AG04450 (cell line): ENCODE data around the gene NODAL. TPM values are rescaled to one million over a fixed set of nuclear protein-coding genes. Genes with fewer than 3 reads are reported as not detected.

ENCODE experiments used
- CTCF ChIA-PET: fragments of 300-600, 350-600 bp; formaldehyde crosslinking; extraction: SDS; loops from one replicate; lab custom pipeline; 2022; ENCODE audit warnings: antibody characterized with exemption, inconsistent platforms; lab: Charles Lee
- POLR2A ChIA-PET: fragments of 350-600 bp; formaldehyde crosslinking; extraction: SDS; loops from one replicate; lab custom pipeline; 2021; ENCODE audit warnings: antibody characterized with exemption, inconsistent platforms; lab: Yijun Ruan, JAX
- DNase-seq: peaks from one replicate; pipeline ENCODE4 v3.0.0-alpha.2; 2011; ENCODE audit warnings: low read depth, low spot score
- H3K27ac ChIP-seq: one replicate; pipeline ENCODE4 v1.5.1; 2012; ENCODE audit warnings: low read depth, low read length, control low read depth
- H3K27me3 ChIP-seq: one replicate; pipeline ENCODE4 v1.6.0; 2012; ENCODE audit warnings: low read length; ENCODE audit not compliant: control insufficient read depth, insufficient read depth
- H3K4me3 ChIP-seq: 2 replicates; pipeline ENCODE4 v1.5.1; 2011; ENCODE audit warnings: mild to moderate bottlenecking, low read depth, low read length, control low read depth
- H3K9me3 ChIP-seq: 2 replicates; pipeline ENCODE4 v1.5.1; 2012; ENCODE audit warnings: low read length; ENCODE audit not compliant: control insufficient read depth, insufficient read depth
- polyA plus RNA-seq: library from polyadenylated mRNA; depleted of rRNA; stranded (reverse); fragments of >200 nt; gene quantifications from 2 replicates; pipeline ENCODE4 v1.2.3, GENCODE V29; 2011
- TF ChIP-seq, protein P1 (sequence below): IDR thresholded peaks from 2 replicates; pipeline ENCODE4 v1.5.1; 2011; ENCODE audit warnings: low read depth, low read length, control low read depth, inconsistent platforms

The NODAL gene
- polyA plus RNA-seq, 1 experiment, result not detected

GRCh38 chr10:70474780-70475179 lies 33.3 kb upstream of the NODAL start:
- CTCF ChIA-PET, result no interaction called here
- TF ChIP-seq, protein P1, sequence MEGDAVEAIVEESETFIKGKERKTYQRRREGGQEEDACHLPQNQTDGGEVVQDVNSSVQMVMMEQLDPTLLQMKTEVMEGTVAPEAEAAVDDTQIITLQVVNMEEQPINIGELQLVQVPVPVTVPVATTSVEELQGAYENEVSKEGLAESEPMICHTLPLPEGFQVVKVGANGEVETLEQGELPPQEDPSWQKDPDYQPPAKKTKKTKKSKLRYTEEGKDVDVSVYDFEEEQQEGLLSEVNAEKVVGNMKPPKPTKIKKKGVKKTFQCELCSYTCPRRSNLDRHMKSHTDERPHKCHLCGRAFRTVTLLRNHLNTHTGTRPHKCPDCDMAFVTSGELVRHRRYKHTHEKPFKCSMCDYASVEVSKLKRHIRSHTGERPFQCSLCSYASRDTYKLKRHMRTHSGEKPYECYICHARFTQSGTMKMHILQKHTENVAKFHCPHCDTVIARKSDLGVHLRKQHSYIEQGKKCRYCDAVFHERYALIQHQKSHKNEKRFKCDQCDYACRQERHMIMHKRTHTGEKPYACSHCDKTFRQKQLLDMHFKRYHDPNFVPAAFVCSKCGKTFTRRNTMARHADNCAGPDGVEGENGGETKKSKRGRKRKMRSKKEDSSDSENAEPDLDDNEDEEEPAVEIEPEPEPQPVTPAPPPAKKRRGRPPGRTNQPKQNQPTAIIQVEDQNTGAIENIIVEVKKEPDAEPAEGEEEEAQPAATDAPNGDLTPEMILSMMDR, result no peak
- POLR2A ChIA-PET, result no interaction called here
- Histone ChIP-seq H3K27me3 (peaks cover 64% of the 10 kb centered on the region), H3K4me3 (no peak overlapping the region), H3K27ac (no peak overlapping the region), H3K9me3 (no peaks in the 10 kb centered on the region)
- DNase-seq, result no peak

DNA sequence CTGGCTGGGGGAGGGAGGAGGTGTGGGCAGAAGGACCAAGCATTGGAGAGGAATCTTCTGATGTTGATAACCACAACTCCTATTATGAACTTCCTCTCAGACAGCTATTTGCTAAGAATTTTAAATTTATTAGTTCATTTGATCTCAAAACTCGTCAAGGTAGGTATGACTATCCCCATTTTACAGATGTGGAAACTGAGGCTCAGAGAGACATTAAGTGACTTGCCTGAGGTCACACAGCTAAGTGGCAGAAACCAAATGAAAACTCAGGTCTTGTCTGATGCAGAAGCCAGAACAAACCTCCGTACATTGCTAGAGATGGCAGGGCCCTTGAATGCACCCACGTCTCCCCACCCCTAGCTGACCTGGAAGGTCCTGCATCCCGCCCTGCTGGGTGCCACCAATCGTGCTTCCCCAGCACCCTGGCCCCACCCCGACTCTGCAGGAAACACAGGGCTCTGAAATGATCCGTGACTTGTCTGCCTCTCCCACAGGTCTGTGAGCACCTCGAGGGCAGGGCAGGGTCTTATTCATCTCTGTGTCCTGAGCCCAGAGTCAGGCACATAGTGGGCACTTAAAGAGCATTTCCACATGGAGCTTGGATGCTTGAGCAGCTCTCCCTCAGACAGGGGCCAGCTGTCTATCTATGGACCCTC lies 31.4 kb upstream of the NODAL start:
- ChIA-PET POLR2A (no interaction called here), CTCF (interaction anchor here (2.0 kb wide), 1 partner anchor 12 kb away, joined by 9 read pairs; no protein-coding TSS in a partner anchor)
- H3K4me3 ChIP-seq, result no peak overlapping the region
- H3K9me3 ChIP-seq, result no peaks in the 10 kb centered on the region
- DNase-seq, result no peak
- peaks cover 59% of the 10 kb centered on the region for H3K27me3 ChIP-seq
- no peak overlapping the region for H3K27ac ChIP-seq
- TF ChIP-seq, protein P1, result no peak

- TF ChIP-seq, protein P1, result no peak
- no peak overlapping the region for H3K27ac ChIP-seq
- no peaks in the 10 kb centered on the region for H3K9me3 ChIP-seq
- DNase-seq, result no peak
- ChIA-PET POLR2A (interaction anchor here (0.6 kb wide), 1 partner anchor 145 kb away, joined by 3 read pairs; no protein-coding TSS in a partner anchor), CTCF (no interaction called here)
- H3K27me3 ChIP-seq, result peaks cover 39% of the 10 kb centered on the region
- H3K4me3 ChIP-seq, result no peak overlapping the region
These were observed 25.5 kb upstream of the NODAL start for GRCh38 chr10:70466951-70467350.

DNA sequence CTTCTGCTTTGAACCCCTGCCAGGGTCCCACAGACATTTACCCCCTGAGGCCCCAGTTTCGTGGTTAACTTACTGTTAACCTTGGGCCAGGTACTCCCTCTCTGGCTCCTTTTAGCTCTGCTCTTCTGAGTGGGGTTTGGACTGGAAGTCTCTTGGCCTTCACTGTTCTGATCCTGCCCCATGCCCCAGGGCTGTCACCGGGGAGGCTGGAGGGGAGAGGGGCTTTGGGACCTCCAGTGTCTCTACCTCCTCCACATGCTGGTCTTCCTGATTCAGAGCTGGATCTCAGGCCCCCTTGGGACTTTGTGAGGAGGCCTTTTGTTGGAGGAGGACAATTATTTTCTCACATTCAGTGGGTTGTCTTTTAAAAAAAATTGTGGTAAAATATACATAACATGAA lies 24.4 kb upstream of the NODAL start:
- peaks cover 33% of the 10 kb centered on the region for H3K27me3 ChIP-seq
- ChIA-PET POLR2A (no interaction called here), CTCF (no interaction called here)
- TF ChIP-seq, protein P1, result no peak
- H3K27ac ChIP-seq, result no peak overlapping the region
- no peak overlapping the region for H3K4me3 ChIP-seq
- H3K9me3 ChIP-seq, result no peaks in the 10 kb centered on the region
- no peak for DNase-seq

GRCh38 chr10:70465278-70465677 lies 23.8 kb upstream of the NODAL start:
- Histone ChIP-seq H3K4me3 (no peak overlapping the region), H3K27ac (no peak overlapping the region), H3K9me3 (no peaks in the 10 kb centered on the region), H3K27me3 (peaks cover 33% of the 10 kb centered on the region)
- CTCF ChIA-PET, result no interaction called here
- TF ChIP-seq, protein P1, result no peak
- no peak for DNase-seq
- POLR2A ChIA-PET, result no interaction called here
